AG04450 (cell line): ENCODE data around the gene CFTR. TPM values are rescaled to one million over a fixed set of nuclear protein-coding genes. Genes with fewer than 3 reads are reported as not detected.

ENCODE experiments used
- CTCF ChIA-PET: fragments of 300-600, 350-600 bp; formaldehyde crosslinking; extraction: SDS; loops from one replicate; lab custom pipeline; 2022; ENCODE audit warnings: antibody characterized with exemption, inconsistent platforms; lab: Charles Lee
- POLR2A ChIA-PET: fragments of 350-600 bp; formaldehyde crosslinking; extraction: SDS; loops from one replicate; lab custom pipeline; 2021; ENCODE audit warnings: antibody characterized with exemption, inconsistent platforms; lab: Yijun Ruan, JAX
- DNase-seq: peaks from one replicate; pipeline ENCODE4 v3.0.0-alpha.2; 2011; ENCODE audit warnings: low read depth, low spot score
- H3K27ac ChIP-seq: one replicate; pipeline ENCODE4 v1.5.1; 2012; ENCODE audit warnings: low read depth, low read length, control low read depth
- H3K27me3 ChIP-seq: one replicate; pipeline ENCODE4 v1.6.0; 2012; ENCODE audit warnings: low read length; ENCODE audit not compliant: control insufficient read depth, insufficient read depth
- H3K4me3 ChIP-seq: 2 replicates; pipeline ENCODE4 v1.5.1; 2011; ENCODE audit warnings: mild to moderate bottlenecking, low read depth, low read length, control low read depth
- H3K9me3 ChIP-seq: 2 replicates; pipeline ENCODE4 v1.5.1; 2012; ENCODE audit warnings: low read length; ENCODE audit not compliant: control insufficient read depth, insufficient read depth
- polyA plus RNA-seq: library from polyadenylated mRNA; depleted of rRNA; stranded (reverse); fragments of >200 nt; gene quantifications from 2 replicates; pipeline ENCODE4 v1.2.3, GENCODE V29; 2011
- TF ChIP-seq, protein P1 (sequence below): IDR thresholded peaks from 2 replicates; pipeline ENCODE4 v1.5.1; 2011; ENCODE audit warnings: low read depth, low read length, control low read depth, inconsistent platforms

The CFTR gene
- polyA plus RNA-seq, 1 experiment, result 0.37 TPM

DNA sequence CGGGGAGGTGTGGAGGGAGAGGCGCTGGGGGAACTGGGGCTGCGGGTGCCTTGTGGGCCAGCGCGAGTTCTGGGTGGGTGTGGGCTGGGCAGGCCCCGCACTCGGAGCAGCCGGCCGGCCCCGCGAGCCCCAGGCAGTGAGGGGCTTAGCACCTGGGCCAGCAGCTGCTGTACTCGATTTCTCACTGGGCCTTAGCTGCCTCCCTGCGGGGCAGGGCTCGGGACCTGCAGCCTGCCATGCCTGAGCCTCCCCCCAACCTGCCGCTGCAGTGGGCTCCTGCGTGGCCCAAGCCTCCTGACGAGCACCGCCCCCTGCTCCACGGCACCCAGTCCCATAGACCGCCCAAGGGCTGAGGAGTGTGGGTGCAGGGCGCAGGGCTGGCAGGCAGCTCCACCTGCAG is 116.3 kb downstream of the CFTR start:
- peaks cover 6% of the 10 kb centered on the region; the same call in 1 of the 2 replicates for H3K9me3 ChIP-seq
- no peak overlapping the region for H3K27ac ChIP-seq
- H3K27me3 ChIP-seq, result no peaks in the 10 kb centered on the region
- TF ChIP-seq, protein P1, sequence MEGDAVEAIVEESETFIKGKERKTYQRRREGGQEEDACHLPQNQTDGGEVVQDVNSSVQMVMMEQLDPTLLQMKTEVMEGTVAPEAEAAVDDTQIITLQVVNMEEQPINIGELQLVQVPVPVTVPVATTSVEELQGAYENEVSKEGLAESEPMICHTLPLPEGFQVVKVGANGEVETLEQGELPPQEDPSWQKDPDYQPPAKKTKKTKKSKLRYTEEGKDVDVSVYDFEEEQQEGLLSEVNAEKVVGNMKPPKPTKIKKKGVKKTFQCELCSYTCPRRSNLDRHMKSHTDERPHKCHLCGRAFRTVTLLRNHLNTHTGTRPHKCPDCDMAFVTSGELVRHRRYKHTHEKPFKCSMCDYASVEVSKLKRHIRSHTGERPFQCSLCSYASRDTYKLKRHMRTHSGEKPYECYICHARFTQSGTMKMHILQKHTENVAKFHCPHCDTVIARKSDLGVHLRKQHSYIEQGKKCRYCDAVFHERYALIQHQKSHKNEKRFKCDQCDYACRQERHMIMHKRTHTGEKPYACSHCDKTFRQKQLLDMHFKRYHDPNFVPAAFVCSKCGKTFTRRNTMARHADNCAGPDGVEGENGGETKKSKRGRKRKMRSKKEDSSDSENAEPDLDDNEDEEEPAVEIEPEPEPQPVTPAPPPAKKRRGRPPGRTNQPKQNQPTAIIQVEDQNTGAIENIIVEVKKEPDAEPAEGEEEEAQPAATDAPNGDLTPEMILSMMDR, result no peak
- CTCF ChIA-PET, result interaction anchor here (1.9 kb wide), 1 partner anchor 137 kb away, joined by 8 read pairs; no protein-coding TSS in a partner anchor
- POLR2A ChIA-PET, result no interaction called here
- no peak for DNase-seq
- H3K4me3 ChIP-seq, result no peak overlapping the region

DNA sequence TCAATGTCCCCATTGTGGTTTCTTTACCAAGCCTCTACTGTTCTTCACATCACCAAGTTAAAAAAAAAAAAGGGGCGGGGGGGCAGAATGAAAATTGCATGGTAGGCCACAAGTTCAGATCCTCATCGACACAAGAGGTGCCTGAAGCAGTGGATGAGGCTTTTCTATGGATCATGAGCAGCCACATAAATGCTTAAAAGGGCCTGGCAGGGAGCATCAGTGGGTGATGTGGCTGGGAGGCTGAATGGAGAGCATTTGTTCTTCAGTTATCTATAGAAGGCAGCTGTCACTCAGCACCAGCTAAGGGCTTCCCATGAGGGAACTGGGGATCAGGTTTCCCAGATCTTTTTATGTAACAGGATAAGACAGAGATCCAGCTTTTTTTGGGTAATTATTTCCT is 117.9 kb downstream of the CFTR start:
- H3K27me3 ChIP-seq, result no peaks in the 10 kb centered on the region
- CTCF ChIA-PET, result interaction anchor here (1.9 kb wide), 1 partner anchor 139 kb away, joined by 8 read pairs; no protein-coding TSS in a partner anchor
- POLR2A ChIA-PET, result no interaction called here
- H3K4me3 ChIP-seq, result no peak overlapping the region
- DNase-seq, result no peak
- peaks cover 6% of the 10 kb centered on the region; the same call in 1 of the 2 replicates for H3K9me3 ChIP-seq
- H3K27ac ChIP-seq, result no peak overlapping the region
- TF ChIP-seq, protein P1, result no peak

DNA sequence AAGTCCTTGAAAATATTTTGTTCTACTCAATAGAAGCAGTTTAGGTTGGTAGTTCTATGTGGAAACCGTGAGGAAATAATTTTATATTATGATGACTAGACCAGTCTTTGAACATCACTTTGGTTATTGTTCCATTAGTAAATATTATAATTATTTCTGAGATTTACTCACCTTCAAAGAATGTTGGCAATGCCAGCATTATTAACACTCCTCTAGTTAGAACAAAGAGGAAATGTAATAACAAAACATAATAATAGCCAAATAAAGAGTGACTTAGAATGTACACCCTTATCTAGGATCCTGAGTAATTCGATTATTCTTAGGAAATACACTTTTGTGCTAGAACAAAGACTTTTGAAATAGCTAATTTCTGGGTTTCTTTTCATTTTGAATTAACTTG is 121.1 kb downstream of the CFTR start:
- H3K9me3 ChIP-seq, result peaks cover 5% of the 10 kb centered on the region; the same call in 1 of the 2 replicates
- POLR2A ChIA-PET, result no interaction called here
- CTCF ChIA-PET, result no interaction called here
- no peaks in the 10 kb centered on the region for H3K27me3 ChIP-seq
- no peak overlapping the region for H3K27ac ChIP-seq
- H3K4me3 ChIP-seq, result no peak overlapping the region
- TF ChIP-seq, protein P1, result no peak
- DNase-seq, result no peak

DNA sequence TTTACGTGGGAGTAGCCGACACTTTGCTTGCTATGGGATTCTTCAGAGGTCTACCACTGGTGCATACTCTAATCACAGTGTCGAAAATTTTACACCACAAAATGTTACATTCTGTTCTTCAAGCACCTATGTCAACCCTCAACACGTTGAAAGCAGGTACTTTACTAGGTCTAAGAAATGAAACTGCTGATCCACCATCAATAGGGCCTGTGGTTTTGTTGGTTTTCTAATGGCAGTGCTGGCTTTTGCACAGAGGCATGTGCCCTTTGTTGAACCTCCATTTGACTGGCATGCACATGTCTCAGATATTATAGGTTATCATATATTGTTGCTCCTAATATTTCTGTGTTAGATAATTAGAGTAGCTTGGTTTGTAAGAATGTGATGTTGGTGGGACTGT is 123.8 kb downstream of the CFTR start:
- H3K9me3 ChIP-seq, result no peaks in the 10 kb centered on the region
- TF ChIP-seq, protein P1, result no peak
- H3K27me3 ChIP-seq, result no peaks in the 10 kb centered on the region
- DNase-seq, result no peak
- CTCF ChIA-PET, result no interaction called here
- POLR2A ChIA-PET, result no interaction called here
- H3K27ac ChIP-seq, result no peak overlapping the region
- H3K4me3 ChIP-seq, result no peak overlapping the region

DNA sequence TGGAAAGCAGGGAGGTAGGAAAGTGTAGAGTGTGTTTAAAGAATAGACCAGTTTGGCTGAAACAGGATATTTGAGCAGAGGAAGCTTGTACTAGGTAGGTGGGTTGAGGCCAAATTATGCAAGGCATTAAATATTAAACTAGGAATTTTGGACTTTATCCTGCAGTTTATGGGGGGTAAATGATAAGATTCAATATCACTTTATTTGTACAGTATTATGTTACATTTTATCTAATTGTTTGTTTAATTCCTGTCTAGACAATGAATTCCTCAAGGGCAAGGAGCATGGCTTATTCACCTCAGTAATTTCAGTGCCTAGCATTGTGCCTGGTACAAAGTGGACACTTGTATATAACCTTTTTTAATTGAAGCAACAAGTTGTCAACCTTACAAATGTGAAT is 125.9 kb downstream of the CFTR start:
- H3K27ac ChIP-seq, result no peak overlapping the region
- ChIA-PET CTCF (no interaction called here), POLR2A (no interaction called here)
- no peaks in the 10 kb centered on the region for H3K27me3 ChIP-seq
- H3K9me3 ChIP-seq, result no peaks in the 10 kb centered on the region
- TF ChIP-seq, protein P1, result no peak
- H3K4me3 ChIP-seq, result no peak overlapping the region
- no peak for DNase-seq
